GM10266 (cell line): ENCODE data around the gene FSTL4.

ENCODE experiments used
- DNase-seq: peaks from one replicate; pipeline ENCODE4 v3.0.0; 2012; ENCODE audit errors: extremely low spot score
- CTCF ChIP-seq: IDR thresholded peaks from 2 replicates; pipeline ENCODE4 v1.5.1; 2012; ENCODE audit warnings: mild to moderate bottlenecking, low read depth; ENCODE audit not compliant: control insufficient read depth, insufficient read depth; ENCODE audit errors: missing control alignments

The FSTL4 gene

GRCh38 chr5:133275631-133276030, 336.7 kb downstream of the FSTL4 start:
- no peak for DNase-seq
- TF ChIP-seq CTCF, result no peak

- TF ChIP-seq CTCF, result no peak
- no peak for DNase-seq
Measured at GRCh38 chr5:133274597-133274935, 337.8 kb downstream of the FSTL4 start.

GRCh38 chr5:133273661-133274596, 338.4 kb downstream of the FSTL4 start:
- DNase-seq, result no peak
- TF ChIP-seq CTCF, result no peak

- TF ChIP-seq CTCF, result no peak
- no peak for DNase-seq
Measured at GRCh38 chr5:133272345-133272744, 340.0 kb downstream of the FSTL4 start.

GRCh38 chr5:133271606-133272005, 340.7 kb downstream of the FSTL4 start:
- TF ChIP-seq CTCF, result no peak
- no peak for DNase-seq

GRCh38 chr5:133269691-133270090, 342.6 kb downstream of the FSTL4 start:
- no peak for TF ChIP-seq CTCF
- no peak for DNase-seq

- DNase-seq, result no peak
- TF ChIP-seq CTCF, result no peak
Measured at GRCh38 chr5:133267601-133268000, 344.7 kb downstream of the FSTL4 start.
